Neural cell (in vitro differentiated cells): ENCODE results near the gene ATP11B.

Experiments used
- CTCF ChIP-seq: fragments of 450-650 bp; IDR thresholded peaks from 2 replicates; pipeline ENCODE4 v1.5.1; 2014; ENCODE audit warnings: antibody characterized with exemption, mild to moderate bottlenecking, moderate library complexity; ENCODE audit not compliant: poor library complexity, severe bottlenecking
- SMC3 ChIP-seq: fragments of 450-650 bp; conservative IDR thresholded peaks from 2 replicates; pipeline ENCODE4 v1.6.1; 2014; ENCODE audit warnings: antibody characterized with exemption, mild to moderate bottlenecking, moderate library complexity; ENCODE audit not compliant: poor library complexity
- TAF1 ChIP-seq: IDR thresholded peaks from 2 replicates; pipeline ENCODE4 v1.6.1; 2012; ENCODE audit warnings: low read depth

GRCh38 chr3:182964179-182964578 is 170.9 kb downstream of the ATP11B start:
- TF ChIP-seq CTCF (no peak), TAF1 (no peak), SMC3 (no peak)
